Progenitor cell of endocrine pancreas (in vitro differentiated cells): ENCODE measurements around the gene GDPD1. TPM values are rescaled to one million over a fixed set of nuclear protein-coding genes. Genes with fewer than 3 reads are reported as not detected.

Experiments used
- DNase-seq: peaks from one replicate; pipeline ENCODE4 v3.0.0; 2021; ENCODE audit warnings: low spot score; ENCODE audit not compliant: unreplicated experiment
- H3K27ac Mint-ChIP-seq: 2 replicates; pipeline ENCODE4 v1.8.0; 2021; ENCODE audit warnings: mild to moderate bottlenecking, moderate library complexity, mixed read lengths
- H3K27me3 Mint-ChIP-seq: 2 replicates; pipeline ENCODE4 v1.8.0; 2021; ENCODE audit warnings: mixed read lengths
- H3K36me3 Mint-ChIP-seq: 2 replicates; pipeline ENCODE4 v1.8.0; 2022; ENCODE audit warnings: mixed read lengths; ENCODE audit not compliant: insufficient read depth
- H3K4me1 Mint-ChIP-seq: 2 replicates; pipeline ENCODE4 v1.8.0; 2021; ENCODE audit warnings: low read depth, mixed read lengths
- H3K4me3 Mint-ChIP-seq: 2 replicates; pipeline ENCODE4 v1.8.0; 2021; ENCODE audit warnings: low read depth, mild to moderate bottlenecking, moderate library complexity, mixed read lengths
- H3K9me3 Mint-ChIP-seq: 2 replicates; pipeline ENCODE4 v1.8.0; 2021; ENCODE audit warnings: low read depth, mixed read lengths
- CTCF ChIP-seq: fragments of 200-600 bp; sonication (generic); IDR thresholded peaks from one replicate; pipeline ENCODE4 v1.5.0; 2021; ENCODE audit warnings: antibody characterized with exemption, mild to moderate bottlenecking; ENCODE audit not compliant: unreplicated experiment
- total RNA-seq: library from RNA; stranded (reverse); gene quantifications from 2 replicates; pipeline ENCODE4 v1.2.1, GENCODE V29; 2021

Gene GDPD1
- total RNA-seq, 1 donor from 2014 or later, result 19.5 TPM

GRCh38 chr17:59298521-59298920, 78.2 kb downstream of the GDPD1 start:
- H3K27me3 Mint-ChIP-seq, result no peaks in the 10 kb centered on the region
- H3K9me3 Mint-ChIP-seq, result peaks cover 3% of the 10 kb centered on the region
- peaks cover 20% of the 10 kb centered on the region for H3K4me1 Mint-ChIP-seq
- TF ChIP-seq CTCF, result no peak
- H3K36me3 Mint-ChIP-seq, result no peaks in the 10 kb centered on the region
- DNase-seq, result no peak
- peak overlapping the region; percentile 69 for H3K27ac Mint-ChIP-seq
- no peak overlapping the region for H3K4me3 Mint-ChIP-seq

- Mint-ChIP-seq H3K4me1 (peaks cover 20% of the 10 kb centered on the region), H3K27ac (no peak overlapping the region), H3K4me3 (no peak overlapping the region), H3K27me3 (no peaks in the 10 kb centered on the region), H3K36me3 (no peaks in the 10 kb centered on the region), H3K9me3 (peaks cover 3% of the 10 kb centered on the region)
- no peak for DNase-seq
- TF ChIP-seq CTCF, result no peak
Measured at GRCh38 chr17:59299400-59300092, 79.2 kb downstream of the GDPD1 start.

- Mint-ChIP-seq H3K4me1 (peaks cover 22% of the 10 kb centered on the region), H3K27ac (peak overlapping the region; percentile 3), H3K36me3 (no peaks in the 10 kb centered on the region), H3K9me3 (peaks cover 3% of the 10 kb centered on the region), H3K4me3 (no peak overlapping the region), H3K27me3 (no peaks in the 10 kb centered on the region)
- DNase-seq, result no peak
- TF ChIP-seq CTCF, result no peak
Measured at GRCh38 chr17:59300941-59301340, 80.6 kb downstream of the GDPD1 start.

- no peak overlapping the region for H3K4me3 Mint-ChIP-seq
- TF ChIP-seq CTCF, result no peak
- no peak overlapping the region for H3K27ac Mint-ChIP-seq
- H3K36me3 Mint-ChIP-seq, result no peaks in the 10 kb centered on the region
- DNase-seq, result no peak
- peaks cover 3% of the 10 kb centered on the region for H3K9me3 Mint-ChIP-seq
- peaks cover 4% of the 10 kb centered on the region for H3K4me1 Mint-ChIP-seq
- H3K27me3 Mint-ChIP-seq, result no peaks in the 10 kb centered on the region
Measured at GRCh38 chr17:59304811-59305210, 84.5 kb downstream of the GDPD1 start.

GRCh38 chr17:59310263-59310920, 90.1 kb downstream of the GDPD1 start:
- TF ChIP-seq CTCF, result no peak
- Mint-ChIP-seq H3K36me3 (no peaks in the 10 kb centered on the region), H3K9me3 (no peaks in the 10 kb centered on the region), H3K27me3 (no peaks in the 10 kb centered on the region), H3K4me1 (no peaks in the 10 kb centered on the region), H3K27ac (no peak overlapping the region), H3K4me3 (no peak overlapping the region)
- DNase-seq, result no peak
